ENCODE results near the gene NR1D1. TPM values are rescaled to one million over a fixed set of nuclear protein-coding genes. Genes with fewer than 3 reads are reported as not detected.

The NR1D1 gene
- 0.81 and 3.4 TPM in 2 replicates for total RNA-seq

GRCh38 chr17:40100419-40100668 is at the start of gene NR1D1:
Gene NR1D1, minus strand, starts transcription at chr17:40100589. Its CDS starts 495 bp downstream, at chr17:40100094.

DNA sequence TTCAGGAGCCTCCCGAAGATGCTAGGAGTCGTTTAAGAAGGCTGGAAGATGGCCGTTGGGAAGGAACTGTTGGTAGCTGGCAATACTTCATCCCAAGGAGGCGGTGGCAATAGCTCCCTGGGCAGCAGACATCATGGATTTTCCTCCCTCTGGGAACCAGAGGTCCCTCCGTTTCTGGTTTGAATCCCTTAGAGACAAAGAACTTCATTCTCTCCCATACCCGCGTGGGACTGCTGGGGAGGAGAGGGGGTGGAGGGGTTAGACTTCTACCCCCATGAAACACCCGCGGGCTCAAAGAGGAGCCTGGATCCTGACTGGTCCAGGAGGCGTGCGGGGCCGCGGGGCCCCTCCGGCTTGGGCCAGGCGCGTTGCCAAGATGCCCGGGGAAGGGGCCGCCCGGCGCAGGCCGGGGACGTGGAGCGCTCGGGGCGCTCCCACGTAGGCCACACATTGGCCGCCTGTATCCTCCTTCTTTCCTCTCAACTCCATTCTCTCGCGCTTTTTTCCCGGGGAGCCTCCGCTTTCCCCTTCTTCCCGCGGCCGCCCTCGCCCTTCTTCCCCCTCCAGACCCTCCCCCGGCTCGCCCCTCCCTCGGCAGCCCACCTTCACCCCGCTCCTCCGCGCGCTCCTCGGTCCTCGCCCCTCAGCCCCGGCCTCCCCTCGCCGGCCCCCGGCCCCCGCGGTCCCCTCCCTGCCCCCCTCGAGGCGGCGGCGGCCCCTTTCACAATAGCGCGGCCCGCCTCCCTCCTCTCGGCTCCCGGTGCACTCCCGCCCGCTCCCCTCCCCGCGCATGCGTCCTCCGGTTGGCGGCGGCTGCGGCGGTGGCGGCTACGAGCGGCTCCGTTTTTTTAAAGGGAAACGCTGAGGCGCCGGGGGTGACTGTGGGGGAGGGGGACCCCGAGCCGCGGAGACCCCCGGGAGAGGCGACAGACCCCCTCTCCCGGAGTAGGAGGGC is 21.1 kb upstream of the NR1D1 start, which contains the start of gene MSL1:
Gene MSL1 (plus strand): TSS at position 791 of the 955 bp plus-strand sequence. CDS start 642 bp downstream, outside the sequence.

DNA sequence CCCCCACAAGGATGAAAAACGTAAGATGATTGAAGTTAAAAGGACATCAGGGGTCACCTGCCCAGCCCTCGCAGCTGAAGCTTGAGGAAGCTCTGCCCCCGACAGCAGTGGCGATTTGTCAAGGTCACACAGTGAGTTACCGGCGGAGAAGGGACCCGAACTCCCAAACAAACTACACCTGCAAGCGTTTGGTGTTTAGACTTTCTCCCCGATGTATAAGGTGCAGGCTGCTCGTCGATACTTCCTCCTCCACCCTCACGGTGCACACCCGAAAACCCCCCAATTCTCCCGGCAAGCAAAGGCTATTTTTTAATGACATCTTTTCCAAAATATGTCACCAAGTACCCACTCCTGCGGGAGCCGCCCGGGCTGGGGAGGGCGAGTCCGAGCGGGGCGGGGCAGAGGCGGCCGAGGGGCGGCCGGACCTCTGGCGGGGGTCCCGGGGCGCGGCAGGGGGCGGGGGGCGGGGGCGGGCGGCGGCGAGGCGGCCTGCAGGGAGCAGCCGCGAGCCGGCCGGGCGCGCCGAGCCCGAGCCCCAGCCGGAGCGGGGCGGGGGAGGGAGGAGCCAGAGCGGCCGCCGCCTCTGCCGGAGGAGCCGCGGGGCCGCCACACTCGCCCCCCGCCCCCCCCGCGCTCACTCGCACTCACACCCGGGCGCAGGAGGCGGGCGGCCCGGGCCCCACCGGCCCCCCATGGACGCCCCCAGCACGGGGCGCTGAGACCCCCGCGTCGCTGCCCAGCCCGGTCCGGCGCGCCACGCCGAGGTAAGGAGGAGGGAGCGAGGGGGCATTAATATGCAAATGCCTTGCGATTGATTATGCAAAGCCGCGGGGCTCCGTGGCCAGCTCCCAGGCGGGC is 37.8 kb downstream of the NR1D1 start, which contains the start of gene THRA:
Gene THRA (plus strand): TSS at position 637 of the 858 bp plus-strand sequence. CDS start 11,524 bp downstream, outside the sequence.

Other genes with a start within 250 kb of the NR1D1 start
- gene IKZF3, start 236.3 kb downstream of the NR1D1 start, total RNA-seq, result not detected in 2 replicates
- not detected in 2 replicates for gene ZPBP2, start 232.4 kb downstream of the NR1D1 start, total RNA-seq
- gene GSDMB, start 182.0 kb downstream of the NR1D1 start, total RNA-seq, result 0.81 and 1.6 TPM in 2 replicates
- gene ORMDL3, start 173.0 kb downstream of the NR1D1 start, total RNA-seq, result 35.7 and 42.6 TPM in 2 replicates
- not detected in 2 replicates for gene LRRC3C, start 172.9 kb downstream of the NR1D1 start, total RNA-seq
- not detected in 2 replicates for gene GSDMA, start 137.6 kb downstream of the NR1D1 start, total RNA-seq
- 93.3 and 116 TPM in 2 replicates for gene PSMD3, start 119.8 kb downstream of the NR1D1 start, total RNA-seq
- 12.2 TPM in 1 of 2 replicates, not detected in the other for gene CSF3, start 85.1 kb downstream of the NR1D1 start, total RNA-seq
- 41.6 and 63.9 TPM in 2 replicates for gene MED24, start 46.2 kb downstream of the NR1D1 start, total RNA-seq
- 20.7 and 21.1 TPM in 2 replicates for gene THRA, start 37.6 kb downstream of the NR1D1 start, total RNA-seq
- 49.5 and 68.7 TPM in 2 replicates for gene MSL1, start 21.4 kb upstream of the NR1D1 start, total RNA-seq
- 26.2 and 28.7 TPM in 2 replicates for gene CASC3, start 39.9 kb upstream of the NR1D1 start, total RNA-seq
- gene RAPGEFL1, start 76.9 kb upstream of the NR1D1 start, total RNA-seq, result 2.3 and 3.2 TPM in 2 replicates
- 8.1 and 11.0 TPM in 2 replicates for gene WIPF2, start 118.7 kb upstream of the NR1D1 start, total RNA-seq
- 5.2 and 9.6 TPM in 2 replicates for gene CDC6, start 187.3 kb upstream of the NR1D1 start, total RNA-seq
- 35.6 and 63.9 TPM in 2 replicates for gene RARA, start 208.6 kb upstream of the NR1D1 start, total RNA-seq

Measured in cardiac atrium fibroblast (primary cell).